ENCODE results near the gene PTPN1.

Gene PTPN1

DNA sequence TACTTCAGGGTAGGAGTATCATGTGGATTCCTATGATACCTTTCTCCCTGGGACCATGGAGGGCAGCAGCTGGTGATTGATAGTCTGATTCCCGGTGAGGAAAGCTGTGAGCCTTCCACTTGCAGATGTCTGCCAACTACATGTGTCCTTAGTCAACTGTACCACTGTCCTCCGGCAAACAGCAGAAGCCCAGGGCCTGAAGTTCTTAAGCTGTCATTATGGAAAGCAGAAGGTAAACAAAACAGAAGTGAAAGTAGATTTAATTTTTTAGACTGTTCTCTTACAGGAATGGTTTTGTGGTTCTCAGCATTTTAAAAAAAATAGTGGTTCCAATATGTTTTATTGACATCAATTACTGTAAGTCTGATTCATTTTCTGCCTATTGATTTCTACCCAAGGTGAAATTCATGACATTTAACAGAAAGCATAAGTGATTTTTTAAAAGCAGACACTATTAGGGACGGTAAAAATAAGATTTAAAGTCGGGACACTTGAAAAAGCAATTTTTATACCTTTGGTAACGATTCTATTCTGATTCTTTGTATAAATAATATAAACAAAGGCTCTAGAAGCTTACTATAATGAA is 36.6 kb downstream of the PTPN1 start:
- DNase-seq: no peak
- in situ Hi-C loops (cut with MboI; ENCODE audit: low pct_unique_long_range_greater_than_20kb, low sequenced_read_pairs): no loop called here

GRCh38 chr20:50547964-50548363 is 37.8 kb downstream of the PTPN1 start:
- no peak for DNase-seq
- in situ Hi-C loops (cut with MboI; ENCODE audit: low pct_unique_long_range_greater_than_20kb, low sequenced_read_pairs): no loop called here

- in situ Hi-C loops (cut with MboI; ENCODE audit: low pct_unique_long_range_greater_than_20kb, low sequenced_read_pairs): no loop called here
- no peak for DNase-seq
Measured at GRCh38 chr20:50548396-50548795, 38.2 kb downstream of the PTPN1 start.

DNA sequence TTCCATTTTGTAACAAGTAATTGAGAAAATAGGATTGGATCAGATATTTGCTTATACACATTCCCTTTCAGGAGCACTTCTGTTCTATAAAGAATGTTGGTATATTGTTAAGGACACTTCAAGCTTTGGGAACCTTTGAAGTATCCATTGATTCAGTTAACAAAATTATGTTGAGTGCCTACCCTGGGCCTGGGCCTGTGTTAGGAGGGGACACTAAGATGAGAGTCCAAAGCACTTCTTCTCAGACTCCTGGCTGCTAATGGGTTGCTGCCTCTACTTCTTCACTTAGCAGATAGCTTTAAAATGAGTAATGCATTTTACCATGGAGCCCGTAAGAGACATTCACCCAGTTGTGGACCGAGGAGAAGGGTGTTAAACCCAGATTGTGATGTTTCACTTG is 40.3 kb downstream of the PTPN1 start:
- in situ Hi-C loops (cut with MboI; ENCODE audit: low pct_unique_long_range_greater_than_20kb, low sequenced_read_pairs): no loop called here
- no peak for DNase-seq

DNA sequence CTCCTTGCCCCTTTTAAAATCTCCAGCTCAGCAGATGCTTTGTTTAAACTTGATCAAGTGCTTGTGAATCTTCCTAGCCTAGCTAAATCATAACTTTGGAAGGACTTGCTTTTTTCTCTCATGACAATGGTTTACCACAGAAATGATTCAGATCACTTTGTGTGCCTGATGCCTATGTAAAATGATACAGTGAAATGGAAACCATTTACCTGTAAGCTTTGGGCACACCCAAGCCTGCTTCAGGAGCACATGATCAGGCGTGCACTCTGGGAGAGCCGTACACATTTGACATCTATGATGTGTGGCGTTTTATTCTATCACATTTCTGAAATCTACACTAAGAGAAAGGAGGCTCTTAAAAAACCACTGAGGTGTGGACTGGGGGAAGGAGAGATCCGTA is 41.1 kb downstream of the PTPN1 start:
- DNase-seq: no peak
- in situ Hi-C loops (cut with MboI; ENCODE audit: low pct_unique_long_range_greater_than_20kb, low sequenced_read_pairs): no loop called here

DNA sequence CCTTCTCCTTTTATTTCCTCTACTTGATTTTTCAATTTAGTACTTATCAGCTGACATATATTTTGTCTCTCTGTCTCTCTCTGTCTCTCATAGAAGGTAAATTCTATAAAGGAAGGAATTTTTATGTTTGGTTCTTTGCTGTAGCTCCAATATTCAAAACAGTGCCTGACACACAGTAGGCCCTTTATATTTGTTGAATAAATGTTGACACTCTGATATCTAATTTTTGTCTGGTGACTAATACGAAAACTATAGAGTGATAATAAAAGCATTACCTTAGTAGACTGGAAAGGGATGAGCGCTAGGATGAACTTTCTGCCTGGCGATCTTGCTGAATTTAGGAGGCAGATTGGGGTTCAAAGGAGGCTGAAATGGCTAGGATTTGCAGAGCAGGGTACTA is 42.8 kb downstream of the PTPN1 start:
- in situ Hi-C loops (cut with MboI; ENCODE audit: low pct_unique_long_range_greater_than_20kb, low sequenced_read_pairs): no loop called here
- no peak for DNase-seq

- no peak for DNase-seq
- in situ Hi-C loops (cut with MboI; ENCODE audit: low pct_unique_long_range_greater_than_20kb, low sequenced_read_pairs): no loop called here
Measured at GRCh38 chr20:50554694-50555579, 44.8 kb downstream of the PTPN1 start.

DNA sequence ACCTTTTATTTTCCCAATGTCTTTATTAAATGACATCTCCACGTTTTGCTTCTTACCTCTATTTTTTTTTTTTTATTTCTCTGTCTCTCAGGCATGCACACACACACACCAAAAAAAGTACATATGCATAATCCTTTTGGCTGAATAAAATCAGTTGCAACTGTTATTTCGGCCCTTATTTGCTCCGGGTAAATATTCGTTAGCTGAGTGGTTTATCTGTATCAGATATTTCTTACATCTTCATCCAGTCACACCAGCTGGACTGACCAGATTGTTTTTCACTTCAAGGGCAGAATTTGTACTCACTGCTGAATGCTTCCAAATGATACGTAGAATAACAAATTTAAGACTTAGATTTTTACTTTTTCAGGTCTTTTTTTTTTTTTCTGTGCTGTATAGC is 45.5 kb downstream of the PTPN1 start:
- DNase-seq: no peak
- in situ Hi-C loops (cut with MboI; ENCODE audit: low pct_unique_long_range_greater_than_20kb, low sequenced_read_pairs): no loop called here

DNA sequence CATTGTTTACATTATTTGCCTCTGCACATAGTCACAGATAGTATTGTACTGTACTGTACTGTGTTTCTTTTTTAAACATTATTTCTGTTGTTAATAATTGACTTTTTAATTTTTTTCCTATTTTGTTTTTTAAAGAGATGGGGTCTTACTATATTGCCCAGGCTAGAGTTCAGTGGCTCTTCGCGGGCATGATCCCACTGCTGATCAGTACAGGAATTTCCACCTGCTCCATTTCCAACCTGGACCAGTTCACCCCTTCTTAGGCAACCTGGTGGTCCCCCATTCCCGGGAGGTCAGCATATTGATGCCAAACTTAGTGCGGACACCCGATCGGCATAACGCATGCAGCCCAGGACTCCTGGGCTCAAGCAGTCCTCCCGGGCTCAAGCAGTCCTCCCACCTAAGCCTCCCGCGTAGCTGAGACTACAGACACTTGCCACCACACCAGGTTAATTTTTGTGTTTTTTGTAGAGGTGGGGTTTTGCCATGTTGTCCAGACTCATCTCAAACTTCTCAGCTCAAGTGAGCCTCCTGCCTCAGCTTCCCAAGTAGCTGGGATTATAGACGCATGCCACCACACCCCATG is 47.5 kb downstream of the PTPN1 start:
- DNase-seq: no peak
- in situ Hi-C loops (cut with MboI; ENCODE audit: low pct_unique_long_range_greater_than_20kb, low sequenced_read_pairs): no loop called here

DNA sequence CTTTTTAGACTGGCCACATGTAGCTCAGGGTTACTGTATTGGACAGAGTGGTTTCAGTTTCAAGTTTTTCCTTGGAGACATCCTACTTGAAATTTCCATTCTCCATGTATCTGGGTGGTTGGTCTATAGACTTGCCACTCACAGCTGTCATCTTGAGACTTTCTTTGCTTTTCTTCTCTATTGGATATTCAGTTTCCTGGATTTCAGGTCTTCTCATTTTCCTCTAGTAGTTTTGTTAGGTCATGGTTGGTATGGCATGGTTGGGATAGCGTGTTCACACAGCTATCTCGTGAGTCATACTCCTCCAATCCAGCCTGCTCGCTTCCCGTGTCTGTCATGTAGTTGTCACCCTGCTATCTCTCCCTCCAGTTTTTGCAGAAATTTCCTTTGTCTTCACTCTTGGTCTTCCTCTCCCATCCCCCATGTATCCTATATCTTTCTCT is 48.3 kb downstream of the PTPN1 start:
- in situ Hi-C loops (cut with MboI; ENCODE audit: low pct_unique_long_range_greater_than_20kb, low sequenced_read_pairs): no loop called here
- DNase-seq: no peak

GRCh38 chr20:50559149-50559548 is 49.0 kb downstream of the PTPN1 start:
- no peak for DNase-seq

DNA sequence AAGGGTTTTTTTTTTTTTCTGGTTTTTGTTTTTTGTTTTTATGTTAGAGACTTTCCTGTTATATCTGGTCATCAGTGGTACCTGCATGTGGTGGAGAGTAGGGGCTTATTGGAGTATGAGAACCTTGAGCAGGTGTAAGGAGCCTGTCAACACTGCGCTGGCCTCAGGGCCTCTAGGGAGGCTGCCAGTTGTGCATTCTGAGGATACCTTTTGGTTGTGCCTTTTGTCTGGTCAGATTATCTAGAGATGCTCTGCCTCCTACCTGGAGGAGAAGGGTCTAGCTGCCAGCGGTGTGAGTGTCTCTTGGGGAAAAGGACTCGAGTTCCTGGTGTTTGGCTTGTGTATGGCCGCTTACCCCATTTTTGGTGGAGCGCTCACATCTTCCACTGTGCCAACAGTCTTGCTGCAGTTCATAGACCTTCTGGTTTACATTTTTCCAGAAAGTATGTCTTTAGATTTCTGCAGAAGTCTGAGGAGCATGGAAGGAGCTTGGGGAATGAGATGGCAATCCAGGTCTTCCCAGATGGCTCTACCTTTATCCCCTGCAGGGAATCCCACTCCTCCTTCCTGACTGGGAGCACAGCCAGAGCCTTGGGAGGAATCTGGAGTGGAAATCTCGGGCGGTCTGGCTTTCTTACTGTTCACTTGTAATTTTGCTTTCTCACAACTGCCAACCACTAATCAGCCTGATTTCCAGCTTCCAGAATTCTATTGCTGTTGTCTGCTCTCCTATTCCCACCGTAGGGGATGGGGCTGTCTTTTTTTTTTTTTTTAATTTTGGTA is 49.9 kb downstream of the PTPN1 start:
- no peak for DNase-seq
- in situ Hi-C loops (cut with MboI; ENCODE audit: low pct_unique_long_range_greater_than_20kb, low sequenced_read_pairs): no loop called here

More at GRCh38 chr20:50559149-50559548, 49.0 kb downstream of the PTPN1 start:
- in situ Hi-C loops (cut with MboI; ENCODE audit: low pct_unique_long_range_greater_than_20kb, low sequenced_read_pairs): no loop called here

DNA sequence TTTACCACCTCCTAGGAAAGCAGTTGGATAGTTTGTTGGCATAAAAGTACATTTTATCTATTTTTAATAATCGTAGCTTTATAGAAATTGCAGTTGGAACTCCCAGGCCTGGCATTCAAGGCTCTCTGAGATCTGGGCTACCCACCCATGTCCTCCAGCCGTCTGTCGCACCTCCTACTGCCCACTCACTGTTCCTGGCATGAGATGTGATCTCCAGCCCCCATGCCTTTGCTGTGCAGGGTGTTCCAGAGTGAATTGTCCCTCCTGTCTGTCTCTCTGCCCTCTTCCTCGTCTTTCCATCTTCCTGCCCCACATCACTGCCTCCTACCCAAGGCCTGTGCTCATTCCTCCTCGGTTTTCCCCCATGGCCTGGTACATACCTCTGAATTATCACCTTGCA is 50.7 kb downstream of the PTPN1 start:
- in situ Hi-C loops (cut with MboI; ENCODE audit: low pct_unique_long_range_greater_than_20kb, low sequenced_read_pairs): no loop called here
- DNase-seq: no peak

- in situ Hi-C loops (cut with MboI; ENCODE audit: low pct_unique_long_range_greater_than_20kb, low sequenced_read_pairs): no loop called here
- DNase-seq: no peak
Measured at GRCh38 chr20:50561379-50562078, 51.3 kb downstream of the PTPN1 start.

- no peak for DNase-seq
- in situ Hi-C loops (cut with MboI; ENCODE audit: low pct_unique_long_range_greater_than_20kb, low sequenced_read_pairs): no loop called here
Measured at GRCh38 chr20:50562262-50562701, 52.1 kb downstream of the PTPN1 start.

- no peak for DNase-seq
- in situ Hi-C loops (cut with MboI; ENCODE audit: low pct_unique_long_range_greater_than_20kb, low sequenced_read_pairs): no loop called here
Measured at GRCh38 chr20:50563133-50563944, 53.2 kb downstream of the PTPN1 start.

DNA sequence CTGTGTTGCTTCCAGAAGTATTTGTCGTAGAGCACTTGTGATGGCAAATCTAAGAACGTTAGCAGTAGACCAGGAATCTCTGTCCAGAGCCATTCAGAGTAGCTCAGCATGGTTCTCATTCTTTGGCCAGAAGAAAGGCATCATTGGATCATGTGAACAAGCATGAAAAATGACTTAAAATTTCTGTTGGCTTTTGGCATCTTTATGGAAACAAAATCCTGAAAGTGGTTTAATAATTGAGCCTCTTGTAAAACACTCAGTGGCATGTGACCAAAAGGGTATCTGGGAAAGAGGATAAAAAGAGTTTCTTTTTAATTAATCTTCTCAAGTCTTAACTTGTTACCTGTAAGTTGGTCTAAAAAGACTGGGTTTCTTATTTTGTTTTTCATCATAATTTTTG is 55.2 kb downstream of the PTPN1 start:
- DNase-seq: no peak
- in situ Hi-C loops (cut with MboI; ENCODE audit: low pct_unique_long_range_greater_than_20kb, low sequenced_read_pairs): no loop called here

GRCh38 chr20:50565871-50566270 is 55.7 kb downstream of the PTPN1 start:
- in situ Hi-C loops (cut with MboI; ENCODE audit: low pct_unique_long_range_greater_than_20kb, low sequenced_read_pairs): no loop called here
- DNase-seq: no peak

All from KBM-7 (cell line).